IMR-90 (cell line): ENCODE data around the gene CUL1. TPM values are rescaled to one million over a fixed set of nuclear protein-coding genes. Genes with fewer than 3 reads are reported as not detected.

Experiments used
- ATAC-seq: fragments of 200-7000 bp; cut with Tn5 transposase; 2 replicates; pipeline ENCODE4 v1.9.1; 2020; ENCODE audit warnings: low read depth, mild to moderate bottlenecking, moderate library complexity
- BruUV-seq: library from RNA; stranded (reverse); fragments of 400-500 nt; replicated peaks from 2 replicates; lab custom pipeline; 2021; lab: Mats Ljungman, UMichigan
- CTCF ChIA-PET: fragments of 300-600 bp; formaldehyde crosslinking; extraction: SDS; loops from one replicate; lab custom pipeline; 2021; ENCODE audit warnings: antibody characterized with exemption; lab: Yijun Ruan, JAX
- POLR2A ChIA-PET: fragments of 300-600 bp; sonication (Branson Sonifier 250); formaldehyde crosslinking; loops from one replicate; lab custom pipeline; 2022; ENCODE audit warnings: antibody characterized with exemption; ENCODE audit not compliant: unreplicated experiment; lab: Charles Lee
- DNase-seq: peaks from one replicate; pipeline ENCODE4 v3.0.0; 2013
- H2AFZ ChIP-seq: replicated peaks from 2 replicates; pipeline ENCODE3; 2013; ENCODE audit warnings: low read length, mild to moderate bottlenecking; ENCODE audit not compliant: poor library complexity
- H2AK5ac ChIP-seq: 2 replicates; pipeline ENCODE4 v1.6.1; 2013; ENCODE audit warnings: low read depth, low read length, inconsistent platforms
- H2AK9ac ChIP-seq: replicated peaks from 2 replicates; pipeline ENCODE3; 2013; ENCODE audit warnings: mild to moderate bottlenecking, low read depth, low read length, moderate library complexity; ENCODE audit not compliant: poor library complexity
- H2BK120ac ChIP-seq: 2 replicates; pipeline ENCODE4 v1.6.1; 2013; ENCODE audit warnings: low read depth, low read length, inconsistent platforms
- H2BK15ac ChIP-seq: 3 replicates; pipeline ENCODE4 v1.6.1; 2013; ENCODE audit warnings: low read depth, low read length, inconsistent platforms
- H2BK20ac ChIP-seq: 2 replicates; pipeline ENCODE4 v1.6.1; 2013; ENCODE audit warnings: low read depth, mild to moderate bottlenecking, inconsistent platforms, low read length, moderate library complexity
- H2BK5ac ChIP-seq: 2 replicates; pipeline ENCODE4 v1.6.1; 2013; ENCODE audit warnings: mild to moderate bottlenecking, low read depth, low read length, inconsistent platforms; ENCODE audit not compliant: poor library complexity, severe bottlenecking
- H3K14ac ChIP-seq: replicated peaks from 2 replicates; pipeline ENCODE4 v1.6.1; 2013; ENCODE audit warnings: low read depth, low read length, inconsistent platforms
- H3K18ac ChIP-seq: 2 replicates; pipeline ENCODE4 v1.6.1; 2013; ENCODE audit warnings: low read depth, low read length, control low read depth
- H3K23ac ChIP-seq: 2 replicates; pipeline ENCODE4 v1.6.1; 2013; ENCODE audit warnings: low read depth, low read length, inconsistent platforms
- H3K27ac ChIP-seq: 2 replicates; pipeline ENCODE4 v1.5.1; 2013; ENCODE audit warnings: mild to moderate bottlenecking, control low read depth, low read length; ENCODE audit not compliant: insufficient read depth
- H3K27me3 ChIP-seq: 2 replicates; pipeline ENCODE4 v1.6.1; 2013; ENCODE audit warnings: low read length; ENCODE audit not compliant: control insufficient read depth, insufficient read depth
- H3K36me3 ChIP-seq: 2 replicates; pipeline ENCODE4 v1.6.1; 2013; ENCODE audit warnings: low read length, mixed read lengths; ENCODE audit not compliant: control insufficient read depth, insufficient read depth
- H3K4ac ChIP-seq: 2 replicates; pipeline ENCODE4 v1.6.1; 2013; ENCODE audit warnings: low read depth, low read length, inconsistent platforms
- H3K4me1 ChIP-seq: 2 replicates; pipeline ENCODE4 v1.6.1; 2013; ENCODE audit warnings: low read length, mixed read lengths; ENCODE audit not compliant: control insufficient read depth, insufficient read depth
- H3K4me2 ChIP-seq: 2 replicates; pipeline ENCODE4 v1.6.1; 2013; ENCODE audit warnings: low read depth, mild to moderate bottlenecking, control low read depth, low read length, moderate library complexity
- H3K4me3 ChIP-seq: 2 replicates; pipeline ENCODE4 v1.5.1; 2013; ENCODE audit warnings: low read depth, mild to moderate bottlenecking, control low read depth, low read length, moderate library complexity; ENCODE audit not compliant: insufficient read depth
- H3K56ac ChIP-seq: 2 replicates; pipeline ENCODE4 v1.6.1; 2013; ENCODE audit warnings: low read length, inconsistent platforms; ENCODE audit not compliant: insufficient read depth; ENCODE audit errors: extremely low read depth
- H3K79me1 ChIP-seq, 2 experiments: 2 replicates each; pipeline ENCODE4 v1.6.1; 2013; ENCODE audit warnings: low read length in 2 of 2, inconsistent platforms in 1 of 2, low read depth in 1 of 2
- H3K9ac ChIP-seq: 2 replicates; pipeline ENCODE4 v1.6.1; 2013; ENCODE audit warnings: low read depth, low read length, control low read depth
- H3K9me1 ChIP-seq: 2 replicates; pipeline ENCODE4 v1.6.1; 2013; ENCODE audit warnings: low read length, inconsistent platforms; ENCODE audit not compliant: insufficient read depth
- H3K9me3 ChIP-seq: 2 replicates; pipeline ENCODE4 v1.6.1; 2013; ENCODE audit warnings: low read length; ENCODE audit not compliant: control insufficient read depth, insufficient read depth
- H4K20me1 ChIP-seq: 2 replicates; pipeline ENCODE4 v1.6.1; 2013; ENCODE audit warnings: low read length, inconsistent platforms; ENCODE audit not compliant: insufficient read depth
- H4K5ac ChIP-seq: 2 replicates; pipeline ENCODE4 v1.6.1; 2013; ENCODE audit warnings: mild to moderate bottlenecking, low read depth, low read length, control low read depth
- H4K8ac ChIP-seq, 2 experiments: 2 replicates each; pipeline ENCODE4 v1.6.1; 2013; ENCODE audit warnings: low read depth in 2 of 2, low read length in 2 of 2, control low read depth in 1 of 2, inconsistent platforms in 1 of 2
- H4K91ac ChIP-seq: 2 replicates; pipeline ENCODE4 v1.6.1; 2013; ENCODE audit warnings: low read depth, low read length, inconsistent platforms; ENCODE audit not compliant: insufficient read depth
- CEBPB ChIP-seq: IDR thresholded peaks from 2 replicates; pipeline ENCODE4 v1.6.1; 2012; ENCODE audit warnings: low read depth, low read length, improper control_type of control experiment
- CHD1 ChIP-seq: IDR thresholded peaks from 2 replicates; pipeline ENCODE4 v1.6.1; 2012; ENCODE audit warnings: low read depth, low read length, improper control_type of control experiment
- FOS ChIP-seq: fragments of 150-350 bp; IDR thresholded peaks from 2 replicates; pipeline ENCODE4 v1.6.1; 2016; ENCODE audit warnings: low read depth, low read length
- MAFK ChIP-seq: IDR thresholded peaks from 2 replicates; pipeline ENCODE4 v1.6.1; 2012; ENCODE audit warnings: low read depth, low read length, improper control_type of control experiment
- NFE2L2 ChIP-seq: fragments of 150-350 bp; IDR thresholded peaks from 2 replicates; pipeline ENCODE4 v1.6.1; 2016; ENCODE audit warnings: low read depth, mild to moderate bottlenecking, low read length
- RFX5 ChIP-seq: IDR thresholded peaks from 2 replicates; pipeline ENCODE4 v1.8.0; 2012; ENCODE audit warnings: low read depth, mild to moderate bottlenecking, low read length, moderate library complexity
- SMC3 ChIP-seq: fragments of 150-350 bp; IDR thresholded peaks from 2 replicates; pipeline ENCODE4 v1.6.1; 2016; ENCODE audit warnings: low read depth, mild to moderate bottlenecking, antibody characterized with exemption, low read length, moderate library complexity
- WGBS, 2 experiments: methylation state at CpG; one replicate each; pipeline versions ENCODE4 v1.1.5 to v1.1.7; 2013; ENCODE audit warnings: missing lambda C conversion rate in 2 of 2; ENCODE audit not compliant: insufficient read length in 1 of 2; ENCODE audit errors: extremely low coverage in 2 of 2; 5-methylcytosine and 5-hydroxymethylcytosine counted together
- dilution Hi-C: fragments of 300-500 bp; cut with HindIII; formaldehyde crosslinking; loops from one replicate; pipeline ENCODE4 v1.14.3; 2018; ENCODE audit warnings: low sequenced_read_pairs; ENCODE audit not compliant: unreplicated experiment
- in situ Hi-C: fragments of 300-500 bp; cut with MboI; formaldehyde crosslinking; loops from 3 replicates; pipeline ENCODE4 v1.14.3; 2019; ENCODE audit warnings: low sequenced_read_pairs, inconsistent platforms, mixed read lengths
- intact Hi-C: fragments of 100-400 bp; cut with micrococcal nuclease; formaldehyde crosslinking; loops from 2 replicates; pipeline ENCODE4 v1.10.0; 2022
- polyA plus RNA-seq, 3 experiments: library from polyadenylated mRNA; depleted of rRNA; stranded (reverse); fragments of >200 nt; gene quantifications; 2 replicates each; pipeline ENCODE4 v1.2.3, GENCODE V29; 2012; ENCODE audit warnings: low replicate concordance in 1 of 3
- total RNA-seq: library from RNA; depleted of rRNA; stranded (reverse); fragments of >200 nt; gene quantifications from 2 replicates; pipeline ENCODE4 v1.2.3, GENCODE V29; 2012
- TF ChIP-seq, protein P1 (sequence below): fragments of 150-350 bp; IDR thresholded peaks from 2 replicates; pipeline ENCODE4 v1.6.1; 2017; ENCODE audit warnings: mild to moderate bottlenecking, antibody characterized with exemption, low read length, low read depth
- TF ChIP-seq, protein P2 (sequence below): conservative IDR thresholded peaks from 2 replicates; pipeline ENCODE4 v1.5.1; 2012; ENCODE audit warnings: mild to moderate bottlenecking, low read depth, low read length, improper control_type of control experiment
- TF ChIP-seq, protein P3 (sequence below): fragments of 150-350 bp; IDR thresholded peaks from 2 replicates; pipeline ENCODE4 v1.6.1; 2016; ENCODE audit warnings: low read depth, mild to moderate bottlenecking, low read length, moderate library complexity, borderline replicate concordance

Gene CUL1
- total and polyA plus RNA-seq, 2 of the 4 experiments (the other 2 are of a cell fraction) = 44.0 to 46.2 TPM

DNA sequence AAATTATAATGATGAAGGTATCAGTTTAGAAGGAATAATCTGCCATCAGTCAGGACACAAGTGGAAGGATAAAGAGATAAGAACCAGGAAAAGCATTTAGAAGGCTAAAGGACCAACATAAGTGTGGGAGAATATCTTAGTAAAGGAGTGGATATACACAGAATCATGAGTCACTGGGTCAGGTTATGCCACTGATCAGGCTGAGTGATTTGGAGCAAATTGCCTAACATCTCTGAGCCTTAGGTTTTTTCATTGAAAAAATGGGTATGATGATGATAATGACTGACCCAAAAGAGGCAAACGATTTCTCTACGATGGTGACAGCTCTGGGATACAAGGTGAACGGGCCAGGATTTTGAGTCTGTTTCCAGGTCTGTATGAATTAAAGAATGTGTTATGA, 2.8 kb upstream of the CUL1 start:
- Histone ChIP-seq H3K9me3 (no peaks in the 10 kb centered on the region), H3K56ac (no peak overlapping the region), H3K4me2 (no peak overlapping the region), H4K20me1 (peaks cover 11% of the 10 kb centered on the region; the same call in 1 of the 2 replicates), H2AFZ (no peak overlapping the region), H3K18ac (no peak overlapping the region), H3K9me1 (no peaks in the 10 kb centered on the region), H3K4me3 (no peak overlapping the region), H3K9ac (no peak overlapping the region), H3K23ac (no peak overlapping the region), H2AK9ac (no peak overlapping the region), H2BK15ac (no peak overlapping the region), H3K79me1 (peaks cover 0 to 9% of the 10 kb centered on the region in 2 experiments; a peak in 1 of 4 replicates), H4K91ac (no peak overlapping the region), H3K27me3 (no peaks in the 10 kb centered on the region), H2BK120ac (no peak overlapping the region), H2AK5ac (no peak overlapping the region), H3K36me3 (no peaks in the 10 kb centered on the region), H3K14ac (no peak overlapping the region), H2BK5ac (no peak overlapping the region), H3K4me1 (no peaks in the 10 kb centered on the region), H3K27ac (no peak overlapping the region), H4K5ac (no peak overlapping the region), H3K4ac (no peak overlapping the region), H2BK20ac (no peak overlapping the region), H4K8ac (no peak overlapping the region)
- BruUV-seq = no TSS peak
- DNase-seq = no peak
- ChIA-PET CTCF (no interaction called here), POLR2A (no interaction called here)
- TF ChIP-seq, protein P1, sequence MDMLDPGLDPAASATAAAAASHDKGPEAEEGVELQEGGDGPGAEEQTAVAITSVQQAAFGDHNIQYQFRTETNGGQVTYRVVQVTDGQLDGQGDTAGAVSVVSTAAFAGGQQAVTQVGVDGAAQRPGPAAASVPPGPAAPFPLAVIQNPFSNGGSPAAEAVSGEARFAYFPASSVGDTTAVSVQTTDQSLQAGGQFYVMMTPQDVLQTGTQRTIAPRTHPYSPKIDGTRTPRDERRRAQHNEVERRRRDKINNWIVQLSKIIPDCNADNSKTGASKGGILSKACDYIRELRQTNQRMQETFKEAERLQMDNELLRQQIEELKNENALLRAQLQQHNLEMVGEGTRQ = no peak
- TF ChIP-seq FOS (no peak), MAFK (no peak), NFE2L2 (no peak), CEBPB (no peak), CHD1 (no peak), RFX5 (no peak), SMC3 (no peak)
- TF ChIP-seq, protein P2, sequence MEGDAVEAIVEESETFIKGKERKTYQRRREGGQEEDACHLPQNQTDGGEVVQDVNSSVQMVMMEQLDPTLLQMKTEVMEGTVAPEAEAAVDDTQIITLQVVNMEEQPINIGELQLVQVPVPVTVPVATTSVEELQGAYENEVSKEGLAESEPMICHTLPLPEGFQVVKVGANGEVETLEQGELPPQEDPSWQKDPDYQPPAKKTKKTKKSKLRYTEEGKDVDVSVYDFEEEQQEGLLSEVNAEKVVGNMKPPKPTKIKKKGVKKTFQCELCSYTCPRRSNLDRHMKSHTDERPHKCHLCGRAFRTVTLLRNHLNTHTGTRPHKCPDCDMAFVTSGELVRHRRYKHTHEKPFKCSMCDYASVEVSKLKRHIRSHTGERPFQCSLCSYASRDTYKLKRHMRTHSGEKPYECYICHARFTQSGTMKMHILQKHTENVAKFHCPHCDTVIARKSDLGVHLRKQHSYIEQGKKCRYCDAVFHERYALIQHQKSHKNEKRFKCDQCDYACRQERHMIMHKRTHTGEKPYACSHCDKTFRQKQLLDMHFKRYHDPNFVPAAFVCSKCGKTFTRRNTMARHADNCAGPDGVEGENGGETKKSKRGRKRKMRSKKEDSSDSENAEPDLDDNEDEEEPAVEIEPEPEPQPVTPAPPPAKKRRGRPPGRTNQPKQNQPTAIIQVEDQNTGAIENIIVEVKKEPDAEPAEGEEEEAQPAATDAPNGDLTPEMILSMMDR = no peak
- TF ChIP-seq, protein P3, sequence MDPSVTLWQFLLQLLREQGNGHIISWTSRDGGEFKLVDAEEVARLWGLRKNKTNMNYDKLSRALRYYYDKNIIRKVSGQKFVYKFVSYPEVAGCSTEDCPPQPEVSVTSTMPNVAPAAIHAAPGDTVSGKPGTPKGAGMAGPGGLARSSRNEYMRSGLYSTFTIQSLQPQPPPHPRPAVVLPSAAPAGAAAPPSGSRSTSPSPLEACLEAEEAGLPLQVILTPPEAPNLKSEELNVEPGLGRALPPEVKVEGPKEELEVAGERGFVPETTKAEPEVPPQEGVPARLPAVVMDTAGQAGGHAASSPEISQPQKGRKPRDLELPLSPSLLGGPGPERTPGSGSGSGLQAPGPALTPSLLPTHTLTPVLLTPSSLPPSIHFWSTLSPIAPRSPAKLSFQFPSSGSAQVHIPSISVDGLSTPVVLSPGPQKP = no peak
- in situ Hi-C loops = no loop called here
- dilution Hi-C loops = no loop called here
- no peak for ATAC-seq
- intact Hi-C loops = loop anchor here (2.0 kb wide), 1 partner anchor 267 kb away; no protein-coding TSS in a partner anchor
- 100% methylated on average over 2 of the region's 3 CpGs; no CpG with 5 or more reads in 1 of the 2 experiments for WGBS, 2 experiments
